NCI-H146 treated with DMSO at 0.1 percent for 48 hours (cell line): Measurements from ENCODE around the gene SLC39A12.
A peak's percentile ranks its signal among the peaks of the same experiment; 100 is the strongest.
"Not testable (repeated sequence)": the region's sequence is repeated elsewhere in the genome, so short reads cannot be mapped to it uniquely, and the experiment has no call there.

ENCODE experiments used
- DNase-seq: peaks from one replicate; lab custom pipeline; 2025; ENCODE audit not compliant: unreplicated experiment; lab: John Stamatoyannopoulos, UW

Gene SLC39A12

GRCh38 chr10:17951868-17952371, at the start of gene SLC39A12:
Gene SLC39A12 (plus strand): TSS chr10:17951918. CDS start chr10:17953277, 1,359 bp downstream.
- DNase-seq = no peak

- DNase-seq = no peak
Observed at GRCh38 chr10:17904564-17904963, 47.2 kb upstream of the SLC39A12 start.

- DNase-seq = no peak
Observed at GRCh38 chr10:17905491-17905890, 46.2 kb upstream of the SLC39A12 start.

GRCh38 chr10:17906002-17906401, 45.7 kb upstream of the SLC39A12 start:
- no peak for DNase-seq

GRCh38 chr10:17907641-17908040, 44.1 kb upstream of the SLC39A12 start:
- DNase-seq = peak; percentile 2

- DNase-seq = no peak
Observed at GRCh38 chr10:17910125-17910789, 41.5 kb upstream of the SLC39A12 start.

- DNase-seq = no peak
Observed at GRCh38 chr10:17912754-17913153, 39.0 kb upstream of the SLC39A12 start.

GRCh38 chr10:17913604-17914003, 38.1 kb upstream of the SLC39A12 start:
- no peak for DNase-seq

GRCh38 chr10:17914169-17915045, 37.3 kb upstream of the SLC39A12 start:
- DNase-seq = no peak

- DNase-seq = no peak
Observed at GRCh38 chr10:17915181-17915580, 36.5 kb upstream of the SLC39A12 start.

- no peak for DNase-seq
Observed at GRCh38 chr10:17918187-17918903, 33.4 kb upstream of the SLC39A12 start.

- no peak for DNase-seq
Observed at GRCh38 chr10:17921378-17921777, 30.3 kb upstream of the SLC39A12 start.

- DNase-seq = no peak
Observed at GRCh38 chr10:17923728-17924127, 28.0 kb upstream of the SLC39A12 start.

GRCh38 chr10:17943033-17943745, 8.5 kb upstream of the SLC39A12 start:
- DNase-seq = no peak

- not testable (repeated sequence) for DNase-seq
Observed at GRCh38 chr10:17950269-17950668, 1.4 kb upstream of the SLC39A12 start.

GRCh38 chr10:17950726-17951125, 992 bp upstream of the SLC39A12 start:
- no peak for DNase-seq

- DNase-seq = not testable (repeated sequence)
Observed at GRCh38 chr10:17954372-17954771, 2.7 kb downstream of the SLC39A12 start.

GRCh38 chr10:17954861-17955260, 3.1 kb downstream of the SLC39A12 start:
- no peak for DNase-seq

GRCh38 chr10:17958049-17958448, 6.3 kb downstream of the SLC39A12 start:
- no peak for DNase-seq

- no peak for DNase-seq
Observed at GRCh38 chr10:17959870-17960269, 8.2 kb downstream of the SLC39A12 start.
